ENCODE results near the gene CDK14.

GRCh38 chr7:91127325-91127724, 531.2 kb downstream of the CDK14 start:
- TF ChIP-seq CTCF (IDR thresholded peaks at IDR 0.05): no peak
- TF ChIP-seq POLR2A (IDR thresholded peaks at IDR 0.05): no peak

Data from heart left ventricle (tissue), 13 donors.